Neutrophil (primary cell): Measurements from ENCODE around the gene FOLR1.

Source experiments
- H3K27ac ChIP-seq: fragments of 200-600 bp; sonication (generic); 2 replicates; pipeline ENCODE4 v1.5.1; 2016; ENCODE audit warnings: mild to moderate bottlenecking, moderate library complexity
- H3K27me3 ChIP-seq: fragments of 200-600 bp; sonication (generic); 2 replicates; pipeline ENCODE4 v1.6.0; 2016; ENCODE audit warnings: mild to moderate bottlenecking
- H3K36me3 ChIP-seq: fragments of 200-600 bp; sonication (generic); 2 replicates; pipeline ENCODE4 v1.5.1; 2017
- H3K4me1 ChIP-seq, 2 experiments: fragments of 200-600 bp in 1 of 2; sonication (generic) in 1 of 2; 1 replicate in 1 of 2; 2 replicates in 1 of 2; pipeline versions ENCODE4 v1.5.1 to v1.6.1; 2013 to 2016; ENCODE audit warnings: low read depth in 1 of 2, low read length in 1 of 2, mild to moderate bottlenecking in 1 of 2, moderate library complexity in 1 of 2; ENCODE audit not compliant: control insufficient read depth in 1 of 2, insufficient read depth in 1 of 2
- H3K4me3 ChIP-seq, 2 experiments: fragments of 200-600 bp in 1 of 2; sonication (generic) in 1 of 2; 1 replicate in 1 of 2; 2 replicates in 1 of 2; pipeline ENCODE4 v1.5.1; 2013 to 2016; ENCODE audit warnings: low read depth in 1 of 2, low read length in 1 of 2, mild to moderate bottlenecking in 1 of 2, moderate library complexity in 1 of 2
- H3K9me3 ChIP-seq: fragments of 200-600 bp; sonication (generic); 2 replicates; pipeline ENCODE4 v1.5.1; 2016
- TF ChIP-seq, protein P1 (sequence below): fragments of 200-600 bp; sonication (generic); IDR thresholded peaks from 2 replicates; pipeline ENCODE4 v1.5.1; 2016; ENCODE audit warnings: antibody characterized with exemption

FOLR1 gene

DNA sequence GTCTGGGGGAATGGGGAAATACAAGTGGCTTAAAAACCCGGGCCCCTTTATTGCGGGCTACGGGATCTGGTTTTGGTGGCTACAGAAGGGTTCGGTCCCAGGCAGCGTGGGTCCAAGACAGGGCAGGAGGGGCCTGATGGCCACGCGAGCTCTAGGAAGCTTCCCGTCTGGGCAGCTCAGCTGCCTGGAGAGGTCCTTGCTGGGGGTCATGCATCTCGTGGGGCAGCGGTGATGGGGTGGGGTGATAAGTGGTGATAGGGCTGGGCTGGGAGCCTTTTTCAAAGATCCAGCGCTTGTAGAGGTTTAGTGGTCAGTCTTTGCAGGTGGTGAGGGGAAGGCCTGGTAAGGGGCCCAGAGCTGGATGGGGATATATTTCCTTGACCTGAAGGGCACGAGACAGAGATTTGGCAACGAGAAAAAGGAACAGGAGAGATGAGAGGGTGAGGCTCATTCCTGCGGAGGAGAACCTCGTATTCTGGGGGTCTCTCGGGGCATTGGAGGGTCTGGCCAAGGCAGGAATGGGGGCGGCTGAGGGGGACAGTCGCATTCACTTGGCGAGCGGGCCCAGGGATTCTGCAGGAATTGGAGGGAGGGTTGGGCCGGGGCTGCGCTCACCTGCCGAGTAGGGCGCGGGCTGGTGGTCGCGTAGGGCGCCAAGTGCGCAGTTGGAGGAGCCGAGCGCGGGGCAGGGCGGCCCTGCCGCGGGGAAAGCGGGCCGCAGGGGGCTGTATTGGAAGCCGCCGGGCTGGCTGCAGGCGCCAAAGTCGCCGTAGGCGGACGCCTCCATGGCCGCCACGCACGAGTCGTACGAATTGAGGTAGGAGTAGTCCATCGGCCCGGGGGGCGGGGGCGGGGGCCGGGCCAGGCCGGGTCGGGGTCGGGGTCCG, 51.5 kb downstream of the FOLR1 start:
- Histone ChIP-seq H3K9me3 (no peaks in the 10 kb centered on the region), H3K4me3 (no peak overlapping the region), H3K27me3 (peaks cover 100% of the 10 kb centered on the region), H3K36me3 (peaks cover 5% of the 10 kb centered on the region), H3K4me1 (peaks cover 14 to 30% of the 10 kb centered on the region in 2 experiments), H3K27ac (no peak overlapping the region)
- TF ChIP-seq, protein P1, sequence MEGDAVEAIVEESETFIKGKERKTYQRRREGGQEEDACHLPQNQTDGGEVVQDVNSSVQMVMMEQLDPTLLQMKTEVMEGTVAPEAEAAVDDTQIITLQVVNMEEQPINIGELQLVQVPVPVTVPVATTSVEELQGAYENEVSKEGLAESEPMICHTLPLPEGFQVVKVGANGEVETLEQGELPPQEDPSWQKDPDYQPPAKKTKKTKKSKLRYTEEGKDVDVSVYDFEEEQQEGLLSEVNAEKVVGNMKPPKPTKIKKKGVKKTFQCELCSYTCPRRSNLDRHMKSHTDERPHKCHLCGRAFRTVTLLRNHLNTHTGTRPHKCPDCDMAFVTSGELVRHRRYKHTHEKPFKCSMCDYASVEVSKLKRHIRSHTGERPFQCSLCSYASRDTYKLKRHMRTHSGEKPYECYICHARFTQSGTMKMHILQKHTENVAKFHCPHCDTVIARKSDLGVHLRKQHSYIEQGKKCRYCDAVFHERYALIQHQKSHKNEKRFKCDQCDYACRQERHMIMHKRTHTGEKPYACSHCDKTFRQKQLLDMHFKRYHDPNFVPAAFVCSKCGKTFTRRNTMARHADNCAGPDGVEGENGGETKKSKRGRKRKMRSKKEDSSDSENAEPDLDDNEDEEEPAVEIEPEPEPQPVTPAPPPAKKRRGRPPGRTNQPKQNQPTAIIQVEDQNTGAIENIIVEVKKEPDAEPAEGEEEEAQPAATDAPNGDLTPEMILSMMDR: no peak

DNA sequence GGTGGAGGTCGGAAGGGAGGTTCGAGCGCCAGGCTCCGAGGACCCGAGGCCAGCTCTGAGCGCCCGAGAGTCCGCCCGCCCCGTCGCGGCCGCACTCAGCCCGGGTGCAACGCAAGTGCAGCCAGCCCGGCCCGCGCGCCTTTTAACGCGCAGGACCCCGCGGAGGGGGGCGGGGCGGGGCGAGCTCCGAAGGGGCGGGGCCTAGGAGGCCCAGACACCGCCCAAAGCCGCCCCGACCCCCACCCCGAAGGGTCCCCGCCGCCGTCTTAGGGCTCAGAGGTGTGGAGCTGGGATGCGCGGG, 52.1 kb downstream of the FOLR1 start, which contains the start of gene PHOX2A:
Gene PHOX2A (minus strand): TSS at position 117 of the 301 bp plus-strand sequence. CDS start 172 bp downstream, outside the sequence.
- Histone ChIP-seq H3K4me1 (peaks cover 14 to 30% of the 10 kb centered on the region in 2 experiments), H3K9me3 (no peaks in the 10 kb centered on the region), H3K27ac (no peak within 1 kb of the TSS), H3K36me3 (no peaks in the 10 kb centered on the region), H3K27me3 (peaks cover 100% of the 10 kb centered on the region), H3K4me3 (no peak within 1 kb of the TSS)
- TF ChIP-seq, protein P1: no peak

DNA sequence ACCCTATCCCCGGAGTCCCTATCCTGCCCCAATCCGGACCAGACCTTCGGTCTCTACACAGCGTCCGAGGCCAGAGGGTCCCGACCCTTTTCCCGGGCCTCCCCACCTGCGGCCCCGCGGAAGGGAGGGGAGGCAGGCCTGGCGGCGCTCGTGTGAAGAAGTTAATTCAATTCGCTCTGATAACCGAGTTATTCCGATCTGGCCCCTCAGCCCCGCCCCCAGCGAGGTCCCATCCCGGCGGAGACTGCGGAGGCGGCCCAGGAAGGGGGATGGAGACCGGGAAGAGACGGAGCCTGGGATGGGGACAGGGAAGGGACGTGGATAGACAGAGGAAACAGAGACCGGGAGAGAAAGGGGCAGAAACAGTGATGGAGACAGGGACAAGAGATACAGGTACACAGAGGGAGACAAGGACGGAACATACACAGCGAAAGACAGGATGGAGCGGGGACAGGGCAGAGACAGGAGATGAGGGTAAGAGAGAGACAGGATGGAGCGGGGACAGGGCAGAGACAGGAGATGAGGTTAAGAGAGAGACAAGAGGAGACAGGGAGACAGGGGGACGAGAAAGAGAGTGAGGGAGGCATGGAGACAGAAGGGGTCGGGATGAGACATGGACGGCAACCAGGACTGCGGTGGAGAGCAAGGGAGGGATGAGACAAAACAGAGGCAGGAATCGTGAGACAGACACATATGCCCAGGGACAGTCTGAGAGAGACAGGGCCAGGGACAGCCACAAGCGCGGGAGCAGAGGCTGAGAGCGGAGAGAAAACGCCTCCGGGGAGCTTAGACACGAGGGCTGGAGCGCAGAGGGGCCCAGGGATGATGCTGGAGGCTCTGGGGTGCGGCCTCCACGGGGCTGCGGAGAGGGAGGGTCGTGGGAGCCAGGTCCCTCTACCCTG, 52.7 kb downstream of the FOLR1 start:
- H3K9me3 ChIP-seq: no peaks in the 10 kb centered on the region
- H3K36me3 ChIP-seq: no peaks in the 10 kb centered on the region
- H3K27ac ChIP-seq: no peak overlapping the region
- H3K27me3 ChIP-seq: peaks cover 100% of the 10 kb centered on the region
- H3K4me3 ChIP-seq: no peak overlapping the region
- TF ChIP-seq, protein P1: no peak
- H3K4me1 ChIP-seq: peaks cover 9 to 24% of the 10 kb centered on the region in 2 experiments

DNA sequence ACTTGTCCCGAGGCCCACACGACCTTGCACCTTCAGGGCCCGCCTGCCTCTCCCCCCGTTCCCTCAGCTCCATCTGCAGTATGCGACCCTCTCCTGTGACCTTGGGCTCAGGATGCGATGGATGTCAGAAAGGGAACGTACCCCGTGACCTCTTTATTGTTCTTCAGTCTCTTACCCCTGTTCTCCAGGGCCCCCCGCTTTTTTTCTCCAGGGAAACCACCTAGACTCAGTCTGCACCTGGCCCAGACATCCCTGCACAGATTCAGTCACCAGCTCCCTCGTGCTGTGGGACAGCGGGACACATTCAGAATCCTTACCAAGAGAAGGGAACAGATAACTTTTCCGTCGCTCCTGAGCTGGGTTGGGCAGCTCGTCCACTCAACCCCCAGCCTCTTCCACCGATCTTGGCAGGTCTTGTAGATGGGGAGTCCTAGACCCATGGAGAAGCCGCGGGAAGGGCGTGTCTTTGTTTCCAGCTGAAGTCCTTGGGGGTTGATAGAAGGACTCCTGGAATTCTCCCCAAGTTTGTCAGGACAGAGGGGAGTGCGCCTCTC, 53.4 kb downstream of the FOLR1 start:
- H3K4me3 ChIP-seq: no peak overlapping the region
- TF ChIP-seq, protein P1: no peak
- H3K36me3 ChIP-seq: no peaks in the 10 kb centered on the region
- no peaks in the 10 kb centered on the region for H3K9me3 ChIP-seq
- H3K4me1 ChIP-seq: peaks cover 3 to 17% of the 10 kb centered on the region in 2 experiments
- peaks cover 100% of the 10 kb centered on the region for H3K27me3 ChIP-seq
- H3K27ac ChIP-seq: no peak overlapping the region
